Transverse colon (tissue), 4 donors: ENCODE measurements around the gene DNTT.

Source experiments
- POLR2AphosphoS5 ChIP-seq, 3 donors: sonication (generic); formaldehyde crosslinking; IDR thresholded peaks; one replicate each; pipeline ENCODE4 v1.6.1; 2016; ENCODE audit warnings: antibody characterized with exemption in 3 of 3
- TF ChIP-seq, protein P1 (sequence below), 5 experiments: fragments of 200-600 bp in 3 of 5; fragments of 450-650 bp in 2 of 5; sonication (generic) in 3 of 5; IDR thresholded peaks; 1 replicate in 2 of 5; 2 replicates in 3 of 5; pipeline ENCODE4 v1.5.1; 2016 to 2017; ENCODE audit warnings: antibody characterized with exemption in 5 of 5, inconsistent platforms in 3 of 5, mild to moderate bottlenecking in 2 of 5, moderate library complexity in 1 of 5

GRCh38 chr10:96283351-96283750 lies 20.9 kb upstream of the DNTT start:
- no peak for TF ChIP-seq POLR2AphosphoS5 (IDR thresholded peaks at IDR 0.05)
- TF ChIP-seq, protein P1, sequence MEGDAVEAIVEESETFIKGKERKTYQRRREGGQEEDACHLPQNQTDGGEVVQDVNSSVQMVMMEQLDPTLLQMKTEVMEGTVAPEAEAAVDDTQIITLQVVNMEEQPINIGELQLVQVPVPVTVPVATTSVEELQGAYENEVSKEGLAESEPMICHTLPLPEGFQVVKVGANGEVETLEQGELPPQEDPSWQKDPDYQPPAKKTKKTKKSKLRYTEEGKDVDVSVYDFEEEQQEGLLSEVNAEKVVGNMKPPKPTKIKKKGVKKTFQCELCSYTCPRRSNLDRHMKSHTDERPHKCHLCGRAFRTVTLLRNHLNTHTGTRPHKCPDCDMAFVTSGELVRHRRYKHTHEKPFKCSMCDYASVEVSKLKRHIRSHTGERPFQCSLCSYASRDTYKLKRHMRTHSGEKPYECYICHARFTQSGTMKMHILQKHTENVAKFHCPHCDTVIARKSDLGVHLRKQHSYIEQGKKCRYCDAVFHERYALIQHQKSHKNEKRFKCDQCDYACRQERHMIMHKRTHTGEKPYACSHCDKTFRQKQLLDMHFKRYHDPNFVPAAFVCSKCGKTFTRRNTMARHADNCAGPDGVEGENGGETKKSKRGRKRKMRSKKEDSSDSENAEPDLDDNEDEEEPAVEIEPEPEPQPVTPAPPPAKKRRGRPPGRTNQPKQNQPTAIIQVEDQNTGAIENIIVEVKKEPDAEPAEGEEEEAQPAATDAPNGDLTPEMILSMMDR (IDR thresholded peaks at IDR 0.05) = no peak
